H1 (cell line): Measurements from ENCODE around the gene MAML3.
A peak's percentile ranks its signal among the peaks of the same experiment; 100 is the strongest.

Experiments
- EP300 ChIP-seq, 2 experiments: IDR thresholded peaks; 1 replicate in 1 of 2; 2 replicates in 1 of 2; pipeline ENCODE4 v1.6.1; 2011 to 2012; ENCODE audit warnings: low read depth in 2 of 2, low read length in 2 of 2, mild to moderate bottlenecking in 2 of 2, borderline replicate concordance in 1 of 2, inconsistent platforms in 1 of 2, moderate library complexity in 1 of 2
- HDAC2 ChIP-seq, 2 experiments: fragments of 300-600 bp in 1 of 2; sonication (generic) in 1 of 2; IDR thresholded peaks; 2 replicates each; pipeline ENCODE4 v1.6.1; 2011 to 2012; ENCODE audit warnings: low read depth in 2 of 2, low read length in 2 of 2, mild to moderate bottlenecking in 2 of 2, moderate library complexity in 2 of 2, borderline replicate concordance in 1 of 2, inconsistent platforms in 1 of 2
- JUN ChIP-seq: IDR thresholded peaks from 2 replicates; pipeline ENCODE4 v1.6.1; 2011; ENCODE audit warnings: low read depth, mild to moderate bottlenecking, improper control_type of control experiment, low read length
- SP1 ChIP-seq: IDR thresholded peaks from 2 replicates; pipeline ENCODE4 v1.6.1; 2011; ENCODE audit warnings: low read depth, low read length
- YY1 ChIP-seq: IDR thresholded peaks from 2 replicates; pipeline ENCODE4 v1.6.1; 2011; ENCODE audit warnings: low read depth, mild to moderate bottlenecking, low read length
- TF ChIP-seq, protein P1 (sequence below), 3 experiments: IDR thresholded peaks; 1 replicate in 2 of 3; 2 replicates in 1 of 3; pipeline versions ENCODE4 v1.5.1 to v1.6.1; 2011; ENCODE audit warnings: low read length in 3 of 3, mild to moderate bottlenecking in 3 of 3, inconsistent platforms in 2 of 3, low read depth in 1 of 3, moderate library complexity in 1 of 3; ENCODE audit not compliant: insufficient read depth in 1 of 3; ENCODE audit errors: control extremely low read depth in 1 of 3
- TF ChIP-seq, protein P2 (sequence below): IDR thresholded peaks from 2 replicates; pipeline ENCODE4 v1.6.1; 2012; ENCODE audit warnings: low read length, inconsistent platforms

GRCh38 chr4:140152013-140152703 lies 1.8 kb downstream of the MAML3 start:
- TF ChIP-seq, protein P1, sequence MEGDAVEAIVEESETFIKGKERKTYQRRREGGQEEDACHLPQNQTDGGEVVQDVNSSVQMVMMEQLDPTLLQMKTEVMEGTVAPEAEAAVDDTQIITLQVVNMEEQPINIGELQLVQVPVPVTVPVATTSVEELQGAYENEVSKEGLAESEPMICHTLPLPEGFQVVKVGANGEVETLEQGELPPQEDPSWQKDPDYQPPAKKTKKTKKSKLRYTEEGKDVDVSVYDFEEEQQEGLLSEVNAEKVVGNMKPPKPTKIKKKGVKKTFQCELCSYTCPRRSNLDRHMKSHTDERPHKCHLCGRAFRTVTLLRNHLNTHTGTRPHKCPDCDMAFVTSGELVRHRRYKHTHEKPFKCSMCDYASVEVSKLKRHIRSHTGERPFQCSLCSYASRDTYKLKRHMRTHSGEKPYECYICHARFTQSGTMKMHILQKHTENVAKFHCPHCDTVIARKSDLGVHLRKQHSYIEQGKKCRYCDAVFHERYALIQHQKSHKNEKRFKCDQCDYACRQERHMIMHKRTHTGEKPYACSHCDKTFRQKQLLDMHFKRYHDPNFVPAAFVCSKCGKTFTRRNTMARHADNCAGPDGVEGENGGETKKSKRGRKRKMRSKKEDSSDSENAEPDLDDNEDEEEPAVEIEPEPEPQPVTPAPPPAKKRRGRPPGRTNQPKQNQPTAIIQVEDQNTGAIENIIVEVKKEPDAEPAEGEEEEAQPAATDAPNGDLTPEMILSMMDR (IDR thresholded peaks at IDR 0.05; ENCODE audit: control extremely low read depth in 1 of 3, insufficient read depth in 1 of 3, low read depth in 1 of 3, low read length in 3 of 3): peak in 1 of 3 experiments; percentile 4; a peak in 1 of 4 replicates
- TF ChIP-seq HDAC2 (IDR thresholded peaks at IDR 0.05; ENCODE audit: borderline replicate concordance in 1 of 2, low read depth in 2 of 2, low read length in 2 of 2): no peak
- TF ChIP-seq SP1: no peak
- TF ChIP-seq EP300 (IDR thresholded peaks at IDR 0.05; ENCODE audit: borderline replicate concordance in 1 of 2, low read depth in 2 of 2, low read length in 2 of 2): no peak
- TF ChIP-seq YY1: no peak
- TF ChIP-seq, protein P2, sequence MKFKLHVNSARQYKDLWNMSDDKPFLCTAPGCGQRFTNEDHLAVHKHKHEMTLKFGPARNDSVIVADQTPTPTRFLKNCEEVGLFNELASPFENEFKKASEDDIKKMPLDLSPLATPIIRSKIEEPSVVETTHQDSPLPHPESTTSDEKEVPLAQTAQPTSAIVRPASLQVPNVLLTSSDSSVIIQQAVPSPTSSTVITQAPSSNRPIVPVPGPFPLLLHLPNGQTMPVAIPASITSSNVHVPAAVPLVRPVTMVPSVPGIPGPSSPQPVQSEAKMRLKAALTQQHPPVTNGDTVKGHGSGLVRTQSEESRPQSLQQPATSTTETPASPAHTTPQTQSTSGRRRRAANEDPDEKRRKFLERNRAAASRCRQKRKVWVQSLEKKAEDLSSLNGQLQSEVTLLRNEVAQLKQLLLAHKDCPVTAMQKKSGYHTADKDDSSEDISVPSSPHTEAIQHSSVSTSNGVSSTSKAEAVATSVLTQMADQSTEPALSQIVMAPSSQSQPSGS: no peak
- no peak for TF ChIP-seq JUN
